PC-3 (cell line): ENCODE results near the gene HEXD. TPM values are rescaled to one million over a fixed set of nuclear protein-coding genes. Genes with fewer than 3 reads are reported as not detected.

Experiments used
- ATAC-seq: fragments of 200-7000 bp; cut with Tn5 transposase; 2 replicates; pipeline ENCODE4 v1.9.1; 2020; ENCODE audit warnings: mild to moderate bottlenecking, moderate library complexity
- BruUV-seq: library from RNA; stranded (reverse); fragments of 400-500 nt; replicated peaks from 2 replicates; lab custom pipeline; 2021; lab: Mats Ljungman, UMichigan
- CTCF ChIA-PET: fragments of 300-600 bp; sonication (Branson Sonifier 250); formaldehyde crosslinking; loops from one replicate; lab custom pipeline; 2022; ENCODE audit warnings: antibody characterized with exemption; lab: Charles Lee
- POLR2A ChIA-PET: fragments of 300-600 bp; sonication (Branson Sonifier 250); formaldehyde crosslinking; loops from one replicate; lab custom pipeline; 2022; ENCODE audit warnings: antibody characterized with exemption; ENCODE audit not compliant: unreplicated experiment; lab: Charles Lee
- DNase-seq: peaks from one replicate; pipeline ENCODE4 v3.0.0-alpha.2; 2015
- H2AFZ ChIP-seq: fragments of 300-600 bp; sonication (generic); 2 replicates; pipeline ENCODE4 v1.6.0; 2016; ENCODE audit warnings: antibody characterized with exemption, low read length
- H3F3A ChIP-seq: fragments of 300-600 bp; sonication (generic); one replicate; pipeline ENCODE4 v1.6.0; 2017; ENCODE audit warnings: antibody characterized with exemption, low read length, control low read depth, mild to moderate bottlenecking; ENCODE audit not compliant: unreplicated experiment
- H3K27ac ChIP-seq: fragments of 300-600 bp; sonication (generic); 2 replicates; pipeline ENCODE4 v1.5.1; 2016; ENCODE audit warnings: mild to moderate bottlenecking, low read length
- H3K27me3 ChIP-seq: fragments of 300-600 bp; sonication (generic); 2 replicates; pipeline ENCODE4 v1.6.1; 2016; ENCODE audit warnings: low read length, mixed read lengths
- H3K36me3 ChIP-seq: fragments of 300-600 bp; sonication (generic); 2 replicates; pipeline ENCODE4 v1.6.1; 2016; ENCODE audit warnings: low read depth, mixed run types, low read length, mixed read lengths
- H3K4me1 ChIP-seq: fragments of 300-600 bp; sonication (generic); 2 replicates; pipeline ENCODE4 v1.5.1; 2016; ENCODE audit warnings: low read length; ENCODE audit not compliant: insufficient read depth
- H3K4me2 ChIP-seq: fragments of 300-600 bp; sonication (generic); 2 replicates; pipeline ENCODE4 v1.6.0; 2016; ENCODE audit warnings: low read length
- H3K4me3 ChIP-seq: fragments of 300-600 bp; sonication (generic); 2 replicates; pipeline ENCODE4 v1.5.1; 2016; ENCODE audit warnings: mild to moderate bottlenecking, low read length, mixed read lengths
- H3K79me2 ChIP-seq: fragments of 300-600 bp; sonication (generic); 2 replicates; pipeline ENCODE4 v1.6.1; 2017; ENCODE audit warnings: low read length, mixed read lengths
- H3K9ac ChIP-seq: fragments of 300-600 bp; sonication (generic); 2 replicates; pipeline ENCODE4 v1.6.0; 2016; ENCODE audit warnings: mild to moderate bottlenecking, low read length
- H3K9me2 ChIP-seq: fragments of 300-600 bp; sonication (generic); replicated peaks from 2 replicates; pipeline ENCODE4 v1.6.1; 2016; ENCODE audit warnings: mixed run types, low read length, mixed read lengths
- H3K9me3 ChIP-seq: fragments of 300-600 bp; sonication (generic); 2 replicates; pipeline ENCODE4 v1.6.1; 2016; ENCODE audit warnings: low read length, mixed read lengths
- H4K20me1 ChIP-seq: fragments of 300-600 bp; sonication (generic); 2 replicates; pipeline ENCODE4 v1.6.1; 2016; ENCODE audit warnings: low read length, mixed read lengths
- EZH2 ChIP-seq: fragments of 300-600 bp; sonication (generic); IDR thresholded peaks from one replicate; pipeline ENCODE4 v1.6.1; 2017; ENCODE audit warnings: antibody characterized with exemption, mild to moderate bottlenecking, low read length; ENCODE audit not compliant: unreplicated experiment
- EZH2phosphoT487 ChIP-seq: fragments of 300-600 bp; sonication (generic); IDR thresholded peaks from 2 replicates; pipeline ENCODE4 v1.6.1; 2018; ENCODE audit warnings: mild to moderate bottlenecking, antibody characterized with exemption, low read length, borderline replicate concordance
- intact Hi-C: fragments of 100-400 bp; cut with micrococcal nuclease; formaldehyde crosslinking; loops from 2 replicates; pipeline ENCODE4 v1.9.0; 2023
- total RNA-seq: library from RNA; depleted of rRNA; stranded (reverse); fragments of >200 nt; gene quantifications from 2 replicates; pipeline ENCODE4 v1.2.3, GENCODE V29; 2014
- TF ChIP-seq, protein P1 (sequence below): fragments of 300-600 bp; sonication (generic); conservative IDR thresholded peaks from 2 replicates; pipeline ENCODE4 v1.5.1; 2017; ENCODE audit warnings: antibody characterized with exemption, low read depth, mild to moderate bottlenecking, low read length

HEXD gene
- total RNA-seq, 1 experiment from 2014 or later = 12.7 TPM

DNA sequence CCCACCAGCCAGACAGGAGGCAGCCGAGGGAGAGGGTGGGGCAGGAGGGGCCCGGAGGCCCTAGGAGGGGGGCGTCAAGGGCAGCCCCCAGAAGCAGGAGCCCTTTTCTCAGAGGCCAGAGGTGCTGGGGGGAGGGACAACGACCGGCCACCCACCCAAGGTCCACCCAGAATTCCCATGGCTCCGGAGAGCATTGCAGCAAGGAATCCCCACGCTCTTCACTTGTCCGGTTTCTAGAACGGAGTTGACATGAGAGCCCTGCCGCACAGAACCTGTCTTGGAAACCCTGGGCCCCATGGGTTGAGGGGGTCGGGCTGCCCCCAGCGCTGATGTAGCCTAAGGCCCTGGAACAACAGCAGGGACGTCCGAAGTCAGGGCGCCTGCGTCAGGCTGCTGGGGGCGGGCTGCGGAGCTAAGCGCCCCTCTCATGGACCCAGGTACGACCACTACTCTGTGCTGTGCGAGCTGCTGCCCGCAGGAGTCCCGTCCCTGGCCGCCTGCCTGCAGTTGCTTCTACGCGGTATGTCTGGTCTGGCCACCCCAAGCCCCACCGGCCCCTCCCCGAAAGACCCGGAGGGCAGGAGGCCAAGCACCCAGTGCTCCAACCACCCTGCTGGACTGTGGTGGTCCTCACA is 21.2 kb downstream of the HEXD start:
- CTCF ChIA-PET = interaction anchor here (0.6 kb wide), 1 partner anchor 109 kb away, joined by 3 read pairs; no protein-coding TSS in a partner anchor
- Histone ChIP-seq H3K27me3 (no peaks in the 10 kb centered on the region), H3K9me2 (no peaks in the 10 kb centered on the region), H3K9me3 (no peaks in the 10 kb centered on the region), H3K79me2 (no peaks in the 10 kb centered on the region), H3K27ac (no peak overlapping the region), H2AFZ (no peak overlapping the region), H3K4me1 (no peaks in the 10 kb centered on the region), H3K36me3 (no peaks in the 10 kb centered on the region), H3K4me3 (no peak overlapping the region), H3K9ac (no peak overlapping the region), H4K20me1 (no peaks in the 10 kb centered on the region), H3K4me2 (no peak overlapping the region), H3F3A (no peaks in the 10 kb centered on the region)
- no peak for DNase-seq
- TF ChIP-seq, protein P1, sequence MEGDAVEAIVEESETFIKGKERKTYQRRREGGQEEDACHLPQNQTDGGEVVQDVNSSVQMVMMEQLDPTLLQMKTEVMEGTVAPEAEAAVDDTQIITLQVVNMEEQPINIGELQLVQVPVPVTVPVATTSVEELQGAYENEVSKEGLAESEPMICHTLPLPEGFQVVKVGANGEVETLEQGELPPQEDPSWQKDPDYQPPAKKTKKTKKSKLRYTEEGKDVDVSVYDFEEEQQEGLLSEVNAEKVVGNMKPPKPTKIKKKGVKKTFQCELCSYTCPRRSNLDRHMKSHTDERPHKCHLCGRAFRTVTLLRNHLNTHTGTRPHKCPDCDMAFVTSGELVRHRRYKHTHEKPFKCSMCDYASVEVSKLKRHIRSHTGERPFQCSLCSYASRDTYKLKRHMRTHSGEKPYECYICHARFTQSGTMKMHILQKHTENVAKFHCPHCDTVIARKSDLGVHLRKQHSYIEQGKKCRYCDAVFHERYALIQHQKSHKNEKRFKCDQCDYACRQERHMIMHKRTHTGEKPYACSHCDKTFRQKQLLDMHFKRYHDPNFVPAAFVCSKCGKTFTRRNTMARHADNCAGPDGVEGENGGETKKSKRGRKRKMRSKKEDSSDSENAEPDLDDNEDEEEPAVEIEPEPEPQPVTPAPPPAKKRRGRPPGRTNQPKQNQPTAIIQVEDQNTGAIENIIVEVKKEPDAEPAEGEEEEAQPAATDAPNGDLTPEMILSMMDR = no peak
- no peak for TF ChIP-seq EZH2phosphoT487
- POLR2A ChIA-PET = no interaction called here
- intact Hi-C loops = no loop called here
- BruUV-seq = no TSS peak
- ATAC-seq = no peak

GRCh38 chr17:82439829-82440365 is 21.8 kb downstream of the HEXD start:
- Histone ChIP-seq H3K79me2 (no peaks in the 10 kb centered on the region), H3K4me2 (no peak overlapping the region), H3F3A (no peaks in the 10 kb centered on the region), H3K36me3 (no peaks in the 10 kb centered on the region), H3K27me3 (no peaks in the 10 kb centered on the region), H3K4me3 (no peak overlapping the region), H4K20me1 (no peaks in the 10 kb centered on the region), H3K4me1 (no peaks in the 10 kb centered on the region), H3K9me2 (no peaks in the 10 kb centered on the region), H3K9ac (no peak overlapping the region), H2AFZ (no peak overlapping the region), H3K9me3 (no peaks in the 10 kb centered on the region), H3K27ac (no peak overlapping the region)
- ATAC-seq (no peak), DNase-seq (no peak)
- POLR2A ChIA-PET = no interaction called here
- BruUV-seq = no TSS peak
- intact Hi-C loops = no loop called here
- TF ChIP-seq EZH2 (no peak), EZH2phosphoT487 (no peak)
- TF ChIP-seq, protein P1 = no peak
- CTCF ChIA-PET = interaction anchor here (0.6 kb wide), 1 partner anchor 109 kb away, joined by 3 read pairs; no protein-coding TSS in a partner anchor

- no peaks in the 10 kb centered on the region for H3K27me3 ChIP-seq
- no peaks in the 10 kb centered on the region for H4K20me1 ChIP-seq
- BruUV-seq = no TSS peak
- H3K27ac ChIP-seq = no peak overlapping the region
- H3K4me1 ChIP-seq = no peaks in the 10 kb centered on the region
- ChIA-PET CTCF (no interaction called here), POLR2A (no interaction called here)
- ATAC-seq (no peak), DNase-seq (no peak)
- no peaks in the 10 kb centered on the region for H3K9me3 ChIP-seq
- H3K79me2 ChIP-seq = no peaks in the 10 kb centered on the region
- TF ChIP-seq, protein P1 = no peak
- TF ChIP-seq EZH2 = no peak
- TF ChIP-seq EZH2phosphoT487 = no peak
- H3K9ac ChIP-seq = no peak overlapping the region
- H3F3A ChIP-seq = no peaks in the 10 kb centered on the region
- no peak overlapping the region for H3K4me3 ChIP-seq
- no peaks in the 10 kb centered on the region for H3K36me3 ChIP-seq
- intact Hi-C loops = no loop called here
- no peak overlapping the region for H3K4me2 ChIP-seq
- no peak overlapping the region for H2AFZ ChIP-seq
- H3K9me2 ChIP-seq = no peaks in the 10 kb centered on the region
Measured at GRCh38 chr17:82440469-82440981, 22.4 kb downstream of the HEXD start.
